ENCODE results near the gene CCDC196. TPM values are rescaled to one million over a fixed set of nuclear protein-coding genes. Genes with fewer than 3 reads are reported as not detected.

CCDC196 gene
- total and polyA plus RNA-seq, 2 of the 4 experiments (the other 2 are of a cell fraction): not detected

- no peak for ATAC-seq (ENCODE audit: low read depth)
- WGBS, 2 experiments (ENCODE audit: extremely low coverage in 2 of 2, insufficient read length in 1 of 2): no CpG with 5 or more reads among the region's 1 CpG
- in situ Hi-C loops (cut with MboI; ENCODE audit: low sequenced_read_pairs): no loop called here
Measured at GRCh38 chr14:66476964-66477363, 9.2 kb upstream of the CCDC196 start.

More at GRCh38 chr14:66476964-66477363, 9.2 kb upstream of the CCDC196 start:
- Histone ChIP-seq H3K14ac (replicated peaks; ENCODE audit: low read depth, low read length) (no peak overlapping the region), H2AFZ (replicated peaks; ENCODE audit: low read length, poor library complexity) (no peak overlapping the region), H3K56ac (ENCODE audit: extremely low read depth, insufficient read depth, low read length) (no peak overlapping the region), H4K20me1 (ENCODE audit: insufficient read depth, low read length) (no peaks in the 10 kb centered on the region), H2BK20ac (ENCODE audit: low read depth, low read length) (no peak overlapping the region), H3K4me2 (ENCODE audit: low read depth, low read length) (no peak overlapping the region), H3K9me1 (ENCODE audit: insufficient read depth, low read length) (no peaks in the 10 kb centered on the region), H3K4me3 (ENCODE audit: insufficient read depth, low read depth, low read length) (no peak overlapping the region), H2BK120ac (ENCODE audit: low read depth, low read length) (no peak overlapping the region), H3K18ac (ENCODE audit: low read depth, low read length) (no peak overlapping the region), H3K9me3 (ENCODE audit: control insufficient read depth, insufficient read depth, low read length) (no peaks in the 10 kb centered on the region), H3K36me3 (ENCODE audit: control insufficient read depth, insufficient read depth, low read length) (no peaks in the 10 kb centered on the region), H2AK9ac (replicated peaks; ENCODE audit: low read depth, low read length, poor library complexity) (no peak overlapping the region), H4K91ac (ENCODE audit: insufficient read depth, low read depth, low read length) (no peak overlapping the region), H3K4me1 (ENCODE audit: control insufficient read depth, insufficient read depth, low read length) (no peaks in the 10 kb centered on the region), H3K9ac (ENCODE audit: low read depth, low read length) (no peak overlapping the region), H2BK5ac (ENCODE audit: low read depth, low read length, poor library complexity, severe bottlenecking) (no peak overlapping the region), H2AK5ac (ENCODE audit: low read depth, low read length) (no peak overlapping the region), H4K5ac (ENCODE audit: low read depth, low read length) (no peak overlapping the region), H3K27ac (ENCODE audit: insufficient read depth, low read length) (no peak overlapping the region), H4K8ac (ENCODE audit: low read depth in 2 of 2, low read length in 2 of 2) (no peak overlapping the region), H3K23ac (ENCODE audit: low read depth, low read length) (no peak overlapping the region), H3K4ac (ENCODE audit: low read depth, low read length) (no peak overlapping the region), H3K27me3 (ENCODE audit: control insufficient read depth, insufficient read depth, low read length) (no peaks in the 10 kb centered on the region), H3K79me1 (ENCODE audit: low read depth in 1 of 2, low read length in 2 of 2) (no peaks in the 10 kb centered on the region), H2BK15ac (ENCODE audit: low read depth, low read length) (no peak overlapping the region)
- TF ChIP-seq BHLHE40 (IDR thresholded peaks at IDR 0.05; ENCODE audit: low read depth, low read length): no peak
- TF ChIP-seq MAZ (IDR thresholded peaks at IDR 0.05; ENCODE audit: borderline replicate concordance, low read depth, low read length): no peak
- intact Hi-C loops (cut with micrococcal nuclease) (no loop called here), dilution Hi-C loops (cut with HindIII; ENCODE audit: low sequenced_read_pairs, unreplicated experiment) (no loop called here)
- no TSS peak for BruUV-seq (replicated peaks)
- POLR2A ChIA-PET (ENCODE audit: unreplicated experiment): no interaction called here
- CTCF ChIA-PET: interaction anchor here (1.1 kb wide), 1 partner anchor 9 kb away, joined by 3 read pairs; no protein-coding TSS in a partner anchor
- peak; percentile 9 for DNase-seq
